ENCODE data around the gene CSRP1. TPM values are rescaled to one million over a fixed set of nuclear protein-coding genes. Genes with fewer than 3 reads are reported as not detected.

CSRP1 gene
- 1,000 to 10,000 TPM in 3 of 4 donors, 100 to 1,000 TPM in 1; 913 to 2,516 (median 1,349) TPM for total RNA-seq

DNA sequence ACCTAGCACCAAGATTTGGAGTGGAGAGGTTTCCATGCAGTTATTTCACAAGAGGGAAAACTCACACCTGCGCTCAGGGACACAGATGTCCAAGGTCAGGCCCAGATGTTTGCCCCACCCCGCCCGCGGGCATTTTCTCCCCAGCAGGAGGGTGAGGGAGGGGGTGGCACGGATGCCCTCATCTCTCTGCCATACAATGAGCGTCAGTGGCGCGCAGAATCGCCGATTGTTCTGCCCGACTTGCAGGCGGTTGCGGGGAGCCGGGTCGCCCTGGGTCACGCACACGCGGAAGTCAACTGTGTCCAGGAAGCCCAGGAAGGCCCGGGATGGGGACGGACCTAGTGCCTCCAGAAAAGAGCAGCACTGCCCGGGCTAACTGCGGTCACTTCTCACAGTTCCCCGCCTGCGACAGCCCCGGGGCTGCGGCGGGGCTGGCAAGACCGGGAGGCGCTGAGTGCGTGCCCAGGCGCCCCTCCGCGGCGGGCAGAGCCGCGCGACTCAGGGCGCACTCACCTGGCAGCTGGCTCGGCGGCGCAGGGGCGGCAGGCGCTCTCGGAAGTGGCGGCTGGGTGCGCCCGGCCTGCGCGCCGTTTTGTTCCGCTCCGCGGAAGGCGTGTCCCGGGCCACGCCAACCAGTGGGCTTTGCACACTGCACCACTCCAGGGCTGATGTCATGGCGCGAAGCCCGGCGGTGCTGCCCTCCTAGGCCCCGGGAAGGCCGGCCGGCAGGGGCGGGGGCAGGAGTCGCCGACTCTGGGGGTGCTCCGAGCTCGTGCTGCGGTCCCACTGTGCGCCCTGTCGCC lies at the start of gene CSRP1:
Gene CSRP1 (minus strand): TSS at position 567 of the 803 bp plus-strand sequence. CDS start 10,820 bp downstream, outside the sequence.
- Histone ChIP-seq H3K4me1 (peaks cover 4 to 12% of the 10 kb centered on the region in 2 donors), H3K9me3 (no peaks in the 10 kb centered on the region), H3K36me3 (no peaks in the 10 kb centered on the region), H3K27ac (peak within 1 kb of the TSS; percentile 97 to 99), H3K4me3 (peak within 1 kb of the TSS; percentile 67 to 93), H3K27me3 (no peaks in the 10 kb centered on the region)
- peak; percentile 99 for TF ChIP-seq POLR2A (IDR thresholded peaks at IDR 0.05)
- TF ChIP-seq, protein P1, sequence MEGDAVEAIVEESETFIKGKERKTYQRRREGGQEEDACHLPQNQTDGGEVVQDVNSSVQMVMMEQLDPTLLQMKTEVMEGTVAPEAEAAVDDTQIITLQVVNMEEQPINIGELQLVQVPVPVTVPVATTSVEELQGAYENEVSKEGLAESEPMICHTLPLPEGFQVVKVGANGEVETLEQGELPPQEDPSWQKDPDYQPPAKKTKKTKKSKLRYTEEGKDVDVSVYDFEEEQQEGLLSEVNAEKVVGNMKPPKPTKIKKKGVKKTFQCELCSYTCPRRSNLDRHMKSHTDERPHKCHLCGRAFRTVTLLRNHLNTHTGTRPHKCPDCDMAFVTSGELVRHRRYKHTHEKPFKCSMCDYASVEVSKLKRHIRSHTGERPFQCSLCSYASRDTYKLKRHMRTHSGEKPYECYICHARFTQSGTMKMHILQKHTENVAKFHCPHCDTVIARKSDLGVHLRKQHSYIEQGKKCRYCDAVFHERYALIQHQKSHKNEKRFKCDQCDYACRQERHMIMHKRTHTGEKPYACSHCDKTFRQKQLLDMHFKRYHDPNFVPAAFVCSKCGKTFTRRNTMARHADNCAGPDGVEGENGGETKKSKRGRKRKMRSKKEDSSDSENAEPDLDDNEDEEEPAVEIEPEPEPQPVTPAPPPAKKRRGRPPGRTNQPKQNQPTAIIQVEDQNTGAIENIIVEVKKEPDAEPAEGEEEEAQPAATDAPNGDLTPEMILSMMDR (IDR thresholded peaks at IDR 0.05): peak in 1 of 4 experiments; percentile 24
- DNase-seq: peak; percentile 92 to 93
- intact Hi-C loops (cut with DNase I; ENCODE audit: low total_unique reads): no loop called here

DNA sequence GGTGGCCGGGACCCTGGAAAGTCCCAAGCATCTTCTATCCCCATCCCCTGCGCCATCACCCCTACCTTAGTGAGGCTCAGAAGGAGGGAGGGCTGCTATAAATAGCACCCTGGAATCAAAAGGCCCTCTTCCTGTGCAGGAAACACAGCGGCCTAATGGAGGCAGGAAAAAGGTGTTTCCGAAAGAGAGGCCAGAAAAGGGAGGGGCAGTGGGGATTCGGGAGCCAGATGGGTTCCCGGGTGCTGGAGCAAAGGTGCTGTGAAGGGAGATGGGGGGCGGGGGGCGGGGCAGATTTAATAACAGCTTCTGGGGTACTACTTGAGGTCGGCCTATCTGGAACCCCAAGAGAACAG lies 48.6 kb upstream of the CSRP1 start:
- H3K27me3 ChIP-seq: no peaks in the 10 kb centered on the region
- intact Hi-C loops (cut with DNase I; ENCODE audit: low total_unique reads): loop anchor here (10.0 kb wide), 1 partner anchor 239 kb away; no protein-coding TSS in a partner anchor
- H3K4me3 ChIP-seq: no peak overlapping the region
- TF ChIP-seq POLR2A (IDR thresholded peaks at IDR 0.05): no peak
- TF ChIP-seq, protein P1 (IDR thresholded peaks at IDR 0.05): no peak
- H3K36me3 ChIP-seq: no peaks in the 10 kb centered on the region
- peak overlapping the region in 1 of 2 donors; percentile 18 for H3K27ac ChIP-seq
- H3K4me1 ChIP-seq: no peaks in the 10 kb centered on the region
- DNase-seq: no peak
- no peaks in the 10 kb centered on the region for H3K9me3 ChIP-seq

DNA sequence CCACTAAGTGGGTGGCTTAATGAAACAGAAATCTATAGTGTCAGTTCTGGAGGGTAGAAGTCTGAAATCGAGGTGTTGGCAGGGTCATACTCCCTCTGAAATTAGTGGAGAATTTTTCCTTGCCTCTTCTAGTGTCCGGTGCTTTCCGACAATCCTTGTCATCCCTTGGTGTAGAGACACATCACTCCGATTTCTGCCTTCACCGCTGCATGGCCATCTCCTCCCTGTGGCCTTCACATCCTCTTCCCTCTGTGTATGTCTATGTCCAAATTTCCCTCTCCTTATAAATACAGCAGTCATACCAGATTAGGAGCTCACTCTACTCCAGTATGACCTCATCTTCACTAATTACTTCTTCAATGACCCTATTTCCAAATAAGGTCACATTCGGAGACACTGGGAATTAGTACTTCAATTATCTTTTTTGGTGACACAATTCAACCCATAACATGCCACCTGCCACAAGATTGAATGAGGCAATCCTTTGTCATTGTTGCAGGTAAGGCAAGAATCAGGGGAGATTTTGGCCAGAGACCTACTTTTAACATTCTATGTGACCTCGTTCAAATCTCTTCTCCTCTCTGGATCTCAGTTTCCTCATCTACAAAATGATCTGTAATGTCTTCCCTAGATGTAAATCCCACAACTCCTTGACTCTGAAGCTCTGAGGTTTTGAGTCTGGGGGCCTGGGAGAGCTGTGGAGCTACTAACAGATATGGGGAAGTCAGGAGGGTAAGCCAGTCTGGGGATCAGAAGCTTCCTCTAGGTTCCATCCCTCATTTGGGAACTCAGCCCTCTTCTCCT lies 48.1 kb upstream of the CSRP1 start:
- Histone ChIP-seq H3K27ac (peak overlapping the region; percentile 18 to 30), H3K4me3 (no peak overlapping the region), H3K9me3 (no peaks in the 10 kb centered on the region), H3K27me3 (no peaks in the 10 kb centered on the region), H3K4me1 (no peaks in the 10 kb centered on the region), H3K36me3 (no peaks in the 10 kb centered on the region)
- no peak for TF ChIP-seq POLR2A (IDR thresholded peaks at IDR 0.05)
- TF ChIP-seq, protein P1 (IDR thresholded peaks at IDR 0.05): no peak
- intact Hi-C loops (cut with DNase I; ENCODE audit: low total_unique reads): loop anchor here (10.0 kb wide), 1 partner anchor 240 kb away; no protein-coding TSS in a partner anchor
- DNase-seq: no peak

DNA sequence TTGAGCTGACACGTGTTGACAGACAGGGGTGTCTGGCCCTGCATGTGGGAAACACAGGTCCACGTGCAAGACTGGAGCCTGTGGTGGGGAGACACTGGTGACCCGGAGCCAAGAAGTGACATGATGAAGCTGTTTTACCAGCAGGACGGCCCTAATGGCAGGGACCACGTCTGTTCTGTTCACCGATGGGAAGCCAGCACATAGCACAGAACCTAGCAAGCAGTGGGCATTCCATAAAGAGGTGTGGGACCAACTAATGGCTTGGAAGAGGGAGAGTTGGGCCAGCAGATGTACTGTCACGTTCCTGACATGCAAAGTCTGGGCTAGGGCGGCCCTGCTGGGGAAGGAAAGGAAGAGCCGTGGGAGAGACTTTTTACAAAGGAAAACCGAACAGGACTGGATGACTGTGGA lies 47.3 kb upstream of the CSRP1 start:
- H3K9me3 ChIP-seq: no peaks in the 10 kb centered on the region
- no peak for TF ChIP-seq POLR2A (IDR thresholded peaks at IDR 0.05)
- TF ChIP-seq, protein P1 (IDR thresholded peaks at IDR 0.05): no peak
- no peaks in the 10 kb centered on the region for H3K4me1 ChIP-seq
- intact Hi-C loops (cut with DNase I; ENCODE audit: low total_unique reads): loop anchor here (10.0 kb wide), 1 partner anchor 241 kb away; no protein-coding TSS in a partner anchor
- DNase-seq: no peak
- H3K27ac ChIP-seq: peak overlapping the region in 1 of 2 donors; percentile 30
- H3K27me3 ChIP-seq: no peaks in the 10 kb centered on the region
- no peaks in the 10 kb centered on the region for H3K36me3 ChIP-seq
- no peak overlapping the region for H3K4me3 ChIP-seq
